Adipocyte (in vitro differentiated cells): Measurements from ENCODE around the gene DNLZ.
"Not testable (repeated sequence)": the region's sequence is repeated elsewhere in the genome, so short reads cannot be mapped to it uniquely, and the experiment has no call there.

Experiments
- DNase-seq: peaks from one replicate; pipeline ENCODE4 v3.0.0-alpha.2; 2015; ENCODE audit warnings: low read depth
- H3K27me3 ChIP-seq: replicated peaks from 2 replicates; pipeline ENCODE4 v1.7.0; 2013; ENCODE audit warnings: mild to moderate bottlenecking, low read length, moderate library complexity; ENCODE audit not compliant: control insufficient read depth, insufficient read depth
- H3K36me3 ChIP-seq: 2 replicates; pipeline ENCODE4 v1.7.0; 2013; ENCODE audit warnings: low read length, mild to moderate bottlenecking, moderate library complexity; ENCODE audit not compliant: control insufficient read depth, insufficient read depth, severe bottlenecking
- H3K4me1 ChIP-seq: 2 replicates; pipeline ENCODE4 v1.7.0; 2013; ENCODE audit warnings: mild to moderate bottlenecking, low read length, moderate library complexity; ENCODE audit not compliant: control insufficient read depth, insufficient read depth
- H3K4me3 ChIP-seq: 2 replicates; pipeline ENCODE4 v1.7.0; 2013; ENCODE audit warnings: mild to moderate bottlenecking, low read length, moderate library complexity
- H3K9ac ChIP-seq: 2 replicates; pipeline ENCODE4 v1.7.0; 2013; ENCODE audit warnings: mild to moderate bottlenecking, low read length, moderate library complexity
- H3K9me3 ChIP-seq: 2 replicates; pipeline ENCODE4 v1.7.0; 2013; ENCODE audit warnings: mild to moderate bottlenecking, low read length, moderate library complexity; ENCODE audit not compliant: control insufficient read depth

Gene DNLZ

GRCh38 chr9:136326061-136326760, 37.3 kb downstream of the DNLZ start:
- no peaks in the 10 kb centered on the region for H3K36me3 ChIP-seq
- DNase-seq = peak; percentile 95
- peaks cover 2% of the 10 kb centered on the region for H3K9me3 ChIP-seq
- peak overlapping the region; percentile 40 for H3K9ac ChIP-seq
- H3K27me3 ChIP-seq = no peaks in the 10 kb centered on the region
- H3K4me1 ChIP-seq = peaks cover 17% of the 10 kb centered on the region
- no peak overlapping the region for H3K4me3 ChIP-seq

- Histone ChIP-seq H3K9ac (no peak overlapping the region), H3K36me3 (no peaks in the 10 kb centered on the region), H3K4me3 (no peak overlapping the region), H3K9me3 (peaks cover 5% of the 10 kb centered on the region), H3K4me1 (peaks cover 17% of the 10 kb centered on the region), H3K27me3 (no peaks in the 10 kb centered on the region)
- DNase-seq = no peak
Observed at GRCh38 chr9:136325358-136325757, 38.2 kb downstream of the DNLZ start.

- no peak for DNase-seq
- Histone ChIP-seq H3K36me3 (no peaks in the 10 kb centered on the region), H3K27me3 (no peaks in the 10 kb centered on the region), H3K9ac (no peak overlapping the region), H3K4me1 (peaks cover 17% of the 10 kb centered on the region), H3K9me3 (peaks cover 5% of the 10 kb centered on the region), H3K4me3 (no peak overlapping the region)
Observed at GRCh38 chr9:136324501-136325300, 38.8 kb downstream of the DNLZ start.

DNA sequence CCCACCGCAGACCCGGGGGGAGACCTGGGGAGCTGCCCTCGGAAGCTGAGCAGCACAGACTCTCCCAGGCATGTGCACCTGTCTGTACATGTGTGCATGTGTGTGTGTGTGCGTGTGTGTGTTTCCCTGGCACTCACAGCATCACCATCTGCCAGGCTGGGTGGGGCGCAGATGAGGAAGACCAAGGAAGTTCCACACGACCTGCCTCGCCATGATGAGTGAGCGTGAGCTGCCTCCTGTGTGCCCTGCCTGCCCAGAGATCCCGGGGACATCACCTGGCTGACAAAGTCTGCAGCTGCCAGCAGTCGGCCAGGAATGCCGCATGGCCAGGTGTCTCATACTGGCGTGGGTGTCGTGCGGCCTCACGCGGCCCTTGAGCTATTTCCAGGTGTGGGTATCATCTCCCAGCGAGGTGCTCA, 40.2 kb downstream of the DNLZ start:
- no peak for DNase-seq
- Histone ChIP-seq H3K9me3 (peaks cover 5% of the 10 kb centered on the region), H3K4me1 (peaks cover 5% of the 10 kb centered on the region), H3K9ac (no peak overlapping the region), H3K27me3 (no peaks in the 10 kb centered on the region), H3K4me3 (no peak overlapping the region), H3K36me3 (no peaks in the 10 kb centered on the region)

- H3K36me3 ChIP-seq = no peaks in the 10 kb centered on the region
- H3K9me3 ChIP-seq = peaks cover 5% of the 10 kb centered on the region
- no peak overlapping the region for H3K9ac ChIP-seq
Observed at GRCh38 chr9:136322756-136323330, 40.7 kb downstream of the DNLZ start.

DNA sequence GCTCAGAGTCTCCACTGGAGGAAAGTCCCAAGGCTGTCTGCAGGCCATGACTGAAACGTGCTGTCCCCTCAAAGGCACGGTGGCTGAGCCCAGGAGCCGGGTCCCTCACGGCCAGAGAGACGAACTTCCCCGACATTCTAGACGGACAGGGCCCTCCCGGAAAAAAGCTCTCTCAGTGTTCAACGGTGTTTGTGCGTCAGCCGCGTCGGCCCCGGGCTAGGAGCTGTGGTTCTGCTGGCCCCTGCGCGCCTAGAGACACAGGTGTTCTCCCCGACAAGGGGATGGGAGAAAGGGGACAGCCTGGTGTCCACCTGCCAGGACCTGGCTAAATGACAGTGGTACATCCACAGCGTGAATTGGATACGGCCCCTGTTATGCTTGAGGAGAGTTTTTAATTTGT, 42.0 kb downstream of the DNLZ start:
- no peaks in the 10 kb centered on the region for H3K27me3 ChIP-seq
- peaks cover 5% of the 10 kb centered on the region for H3K9me3 ChIP-seq
- DNase-seq = no peak
- no peak overlapping the region for H3K4me3 ChIP-seq
- no peaks in the 10 kb centered on the region for H3K36me3 ChIP-seq
- no peaks in the 10 kb centered on the region for H3K4me1 ChIP-seq
- no peak overlapping the region for H3K9ac ChIP-seq

More at GRCh38 chr9:136322756-136323330, 40.7 kb downstream of the DNLZ start:
- Histone ChIP-seq H3K27me3 (no peaks in the 10 kb centered on the region), H3K4me1 (no peaks in the 10 kb centered on the region), H3K4me3 (no peak overlapping the region)
- DNase-seq = no peak

DNA sequence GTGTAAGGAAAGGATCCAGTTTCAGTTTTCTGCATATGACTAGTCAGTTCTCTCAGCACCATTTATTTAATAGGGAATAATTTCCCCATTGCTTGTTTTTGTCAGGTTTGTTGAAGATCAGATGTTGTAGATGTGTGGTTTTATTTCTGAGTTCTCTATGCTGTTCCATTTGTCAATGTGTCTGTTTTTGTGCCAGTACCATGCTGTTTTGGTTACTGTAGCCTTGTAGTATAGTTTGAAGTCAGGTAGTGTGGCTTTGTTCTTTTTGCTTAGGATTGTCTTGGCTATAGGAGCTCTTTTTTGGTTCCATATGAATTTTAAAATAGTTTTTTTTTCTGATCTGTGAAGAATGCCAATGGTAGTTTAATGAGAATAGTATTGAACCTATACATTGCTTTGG, 42.6 kb downstream of the DNLZ start:
- H3K27me3 ChIP-seq, H3K9ac ChIP-seq, H3K4me1 ChIP-seq, H3K36me3 ChIP-seq, H3K4me3 ChIP-seq, DNase-seq, H3K9me3 ChIP-seq: not testable (repeated sequence)

GRCh38 chr9:136319955-136320354, 43.6 kb downstream of the DNLZ start:
- H3K36me3 ChIP-seq, H3K9ac ChIP-seq, H3K4me1 ChIP-seq, H3K27me3 ChIP-seq, H3K4me3 ChIP-seq, DNase-seq: not testable (repeated sequence)
- peaks cover 12% of the 10 kb centered on the region for H3K9me3 ChIP-seq

GRCh38 chr9:136319244-136319643, 44.3 kb downstream of the DNLZ start:
- peaks cover 19% of the 10 kb centered on the region for H3K9me3 ChIP-seq
- not testable (repeated sequence) for H3K27me3 ChIP-seq, DNase-seq, H3K9ac ChIP-seq, H3K4me1 ChIP-seq, H3K4me3 ChIP-seq, H3K36me3 ChIP-seq

GRCh38 chr9:136318776-136319241, 44.7 kb downstream of the DNLZ start:
- no peaks in the 10 kb centered on the region for H3K36me3 ChIP-seq
- DNase-seq = no peak
- no peaks in the 10 kb centered on the region for H3K27me3 ChIP-seq
- H3K9me3 ChIP-seq = peaks cover 19% of the 10 kb centered on the region
- no peaks in the 10 kb centered on the region for H3K4me1 ChIP-seq
- H3K9ac ChIP-seq = no peak overlapping the region
- no peak overlapping the region for H3K4me3 ChIP-seq

DNA sequence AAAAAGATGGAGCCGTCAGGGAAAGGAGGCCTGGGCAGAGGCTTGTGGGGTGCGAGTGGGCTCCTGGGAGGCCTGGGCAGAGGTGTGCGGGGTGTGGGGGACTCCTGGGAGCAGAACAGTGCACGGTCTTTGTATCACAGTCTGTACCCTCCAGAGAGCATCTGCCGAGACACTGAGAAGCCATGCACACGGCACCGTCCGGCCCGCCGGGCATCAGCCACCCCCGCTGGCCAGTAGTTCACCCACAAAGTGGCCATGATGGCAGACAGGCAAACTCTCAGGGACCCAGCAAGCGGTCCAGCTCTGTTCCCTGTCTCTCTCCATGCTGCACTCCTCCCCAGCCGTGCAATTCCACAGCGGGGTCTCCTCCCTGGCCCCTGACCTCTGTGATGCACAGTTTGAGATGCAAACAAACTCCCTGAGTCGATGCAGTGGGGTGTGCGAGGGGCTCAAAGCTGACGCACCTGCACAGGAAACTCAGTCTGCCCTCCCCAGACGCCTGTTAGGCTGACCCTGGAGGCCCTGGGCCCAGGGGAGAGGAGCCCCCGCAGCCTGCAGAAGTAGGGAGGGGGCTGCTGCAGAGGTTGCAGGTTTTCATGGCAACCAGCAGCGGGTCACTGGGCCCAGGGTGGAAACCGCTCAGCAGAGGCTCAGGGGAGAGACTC, 45.3 kb downstream of the DNLZ start:
- Histone ChIP-seq H3K4me3 (no peak overlapping the region), H3K4me1 (no peaks in the 10 kb centered on the region), H3K36me3 (no peaks in the 10 kb centered on the region), H3K9ac (no peak overlapping the region), H3K9me3 (peaks cover 19% of the 10 kb centered on the region), H3K27me3 (peaks cover 2% of the 10 kb centered on the region)
- no peak for DNase-seq
